Esophagus muscularis mucosa (tissue), 4 donors: ENCODE results near the gene DPH7. TPM values are rescaled to one million over a fixed set of nuclear protein-coding genes. Genes with fewer than 3 reads are reported as not detected.

Experiments
- DNase-seq: peaks from one replicate; pipeline ENCODE4 v3.0.0-alpha.2; 2017; ENCODE audit errors: extremely low spot score
- H3K27ac ChIP-seq, 4 donors: fragments of 200-600 bp; sonication (generic); replicated peaks in 1 of 4; 1 replicate in 3 of 4; 2 replicates in 1 of 4; pipeline ENCODE4 v1.5.1; 2016 to 2019; ENCODE audit warnings: mild to moderate bottlenecking in 1 of 4
- H3K27me3 ChIP-seq, 4 donors: fragments of 200-600 bp; sonication (generic); one replicate each; pipeline versions ENCODE4 v1.5.1 to v1.6.0; 2016 to 2019
- H3K36me3 ChIP-seq, 4 donors: fragments of 200-600 bp; sonication (generic); one replicate each; pipeline ENCODE4 v1.5.1; 2016 to 2019
- H3K4me1 ChIP-seq, 4 donors: fragments of 200-600 bp; sonication (generic); one replicate each; pipeline ENCODE4 v1.5.1; 2016 to 2019
- H3K4me3 ChIP-seq, 4 donors: fragments of 200-600 bp; sonication (generic); 1 replicate in 2 of 4; 2 replicates in 2 of 4; pipeline ENCODE4 v1.5.1; 2016 to 2019; ENCODE audit warnings: mild to moderate bottlenecking in 4 of 4, moderate library complexity in 1 of 4
- H3K9me3 ChIP-seq, 4 donors: fragments of 200-600 bp; sonication (generic); 1 replicate in 3 of 4; 2 replicates in 1 of 4; pipeline ENCODE4 v1.5.1; 2016 to 2019
- EP300 ChIP-seq: sonication (generic); formaldehyde crosslinking; IDR thresholded peaks from one replicate; pipeline ENCODE4 v1.6.1; 2017; ENCODE audit warnings: antibody characterized with exemption
- POLR2A ChIP-seq: fragments of 450-650 bp; IDR thresholded peaks from one replicate; pipeline ENCODE4 v1.6.1; 2017; ENCODE audit warnings: antibody characterized with exemption, moderate library complexity, mild to moderate bottlenecking, low read depth
- POLR2AphosphoS5 ChIP-seq, 2 donors: sonication (generic); formaldehyde crosslinking; IDR thresholded peaks; one replicate each; pipeline ENCODE4 v1.6.1; 2017; ENCODE audit warnings: antibody characterized with exemption in 2 of 2
- WGBS: methylation state at CpG from one replicate; pipeline ENCODE4 v1.1.5; 2018; 5-methylcytosine and 5-hydroxymethylcytosine counted together
- intact Hi-C: fragments of 100-400 bp; cut with DNase I; formaldehyde crosslinking; loops from one replicate; pipeline ENCODE4 v1.15.1; 2023
- total RNA-seq, 4 donors: library from RNA; depleted of rRNA; stranded (reverse); fragments of >200 nt; gene quantifications; one replicate each; pipeline versions ENCODE4 v1.1.0 to v1.2.1, GENCODE V29; 2016
- TF ChIP-seq, protein P1 (sequence below), 3 experiments: fragments of 200-600 bp in 2 of 3; fragments of 450-650 bp in 1 of 3; sonication (generic) in 2 of 3; IDR thresholded peaks; one replicate each; pipeline ENCODE4 v1.5.1; 2017 to 2019; ENCODE audit warnings: antibody characterized with exemption in 3 of 3, mild to moderate bottlenecking in 2 of 3, moderate library complexity in 1 of 3

DPH7 gene
- total RNA-seq, 4 donors from 2014 or later = 19.9 to 27.8 (median 24.8) TPM

GRCh38 chr9:137588311-137588710, 9.6 kb upstream of the DPH7 start:
- TF ChIP-seq POLR2AphosphoS5 (IDR thresholded peaks at IDR 0.05) = no peak
- TF ChIP-seq POLR2A = no peak
- TF ChIP-seq, protein P1, sequence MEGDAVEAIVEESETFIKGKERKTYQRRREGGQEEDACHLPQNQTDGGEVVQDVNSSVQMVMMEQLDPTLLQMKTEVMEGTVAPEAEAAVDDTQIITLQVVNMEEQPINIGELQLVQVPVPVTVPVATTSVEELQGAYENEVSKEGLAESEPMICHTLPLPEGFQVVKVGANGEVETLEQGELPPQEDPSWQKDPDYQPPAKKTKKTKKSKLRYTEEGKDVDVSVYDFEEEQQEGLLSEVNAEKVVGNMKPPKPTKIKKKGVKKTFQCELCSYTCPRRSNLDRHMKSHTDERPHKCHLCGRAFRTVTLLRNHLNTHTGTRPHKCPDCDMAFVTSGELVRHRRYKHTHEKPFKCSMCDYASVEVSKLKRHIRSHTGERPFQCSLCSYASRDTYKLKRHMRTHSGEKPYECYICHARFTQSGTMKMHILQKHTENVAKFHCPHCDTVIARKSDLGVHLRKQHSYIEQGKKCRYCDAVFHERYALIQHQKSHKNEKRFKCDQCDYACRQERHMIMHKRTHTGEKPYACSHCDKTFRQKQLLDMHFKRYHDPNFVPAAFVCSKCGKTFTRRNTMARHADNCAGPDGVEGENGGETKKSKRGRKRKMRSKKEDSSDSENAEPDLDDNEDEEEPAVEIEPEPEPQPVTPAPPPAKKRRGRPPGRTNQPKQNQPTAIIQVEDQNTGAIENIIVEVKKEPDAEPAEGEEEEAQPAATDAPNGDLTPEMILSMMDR (IDR thresholded peaks at IDR 0.05) = no peak
- no peak for TF ChIP-seq EP300
- 97% methylated on average over 13 of the region's 13 CpGs for WGBS
- Histone ChIP-seq H3K27ac (no peak overlapping the region), H3K9me3 (no peaks in the 10 kb centered on the region), H3K36me3 (peaks cover 12 to 53% (median 45%) of the 10 kb centered on the region in 4 donors), H3K27me3 (no peaks in the 10 kb centered on the region), H3K4me3 (no peak overlapping the region), H3K4me1 (peaks cover 15 to 34% (median 28%) of the 10 kb centered on the region in 4 donors)
- no peak for DNase-seq
- intact Hi-C loops = no loop called here

- no peaks in the 10 kb centered on the region for H3K27me3 ChIP-seq
- H3K4me1 ChIP-seq = peaks cover 15 to 34% (median 28%) of the 10 kb centered on the region in 4 donors
- intact Hi-C loops = no loop called here
- H3K27ac ChIP-seq = no peak overlapping the region
- DNase-seq = no peak
- H3K36me3 ChIP-seq = peaks cover 19 to 68% (median 59%) of the 10 kb centered on the region in 4 donors
- no peaks in the 10 kb centered on the region for H3K9me3 ChIP-seq
- no peak overlapping the region for H3K4me3 ChIP-seq
- 95% methylated on average over 9 of the region's 14 CpGs for WGBS
- no peak for TF ChIP-seq POLR2A
- TF ChIP-seq, protein P1 (IDR thresholded peaks at IDR 0.05) = no peak
- TF ChIP-seq EP300 = no peak
- no peak for TF ChIP-seq POLR2AphosphoS5 (IDR thresholded peaks at IDR 0.05)
Measured at GRCh38 chr9:137586854-137587253, 8.1 kb upstream of the DPH7 start.

GRCh38 chr9:137583957-137584356, 5.2 kb upstream of the DPH7 start:
- no peak for DNase-seq
- H3K4me3 ChIP-seq = no peak overlapping the region
- H3K27ac ChIP-seq = no peak overlapping the region
- H3K27me3 ChIP-seq = no peaks in the 10 kb centered on the region
- 85% methylated on average over 4 of the region's 8 CpGs for WGBS
- TF ChIP-seq EP300 (no peak), POLR2AphosphoS5 (IDR thresholded peaks at IDR 0.05) (no peak), POLR2A (no peak)
- TF ChIP-seq, protein P1 (IDR thresholded peaks at IDR 0.05) = no peak
- no peaks in the 10 kb centered on the region for H3K9me3 ChIP-seq
- H3K4me1 ChIP-seq = peaks cover 9 to 39% (median 26%) of the 10 kb centered on the region in 4 donors
- peaks cover 19 to 81% (median 69%) of the 10 kb centered on the region in 4 donors for H3K36me3 ChIP-seq
- intact Hi-C loops = no loop called here

DNA sequence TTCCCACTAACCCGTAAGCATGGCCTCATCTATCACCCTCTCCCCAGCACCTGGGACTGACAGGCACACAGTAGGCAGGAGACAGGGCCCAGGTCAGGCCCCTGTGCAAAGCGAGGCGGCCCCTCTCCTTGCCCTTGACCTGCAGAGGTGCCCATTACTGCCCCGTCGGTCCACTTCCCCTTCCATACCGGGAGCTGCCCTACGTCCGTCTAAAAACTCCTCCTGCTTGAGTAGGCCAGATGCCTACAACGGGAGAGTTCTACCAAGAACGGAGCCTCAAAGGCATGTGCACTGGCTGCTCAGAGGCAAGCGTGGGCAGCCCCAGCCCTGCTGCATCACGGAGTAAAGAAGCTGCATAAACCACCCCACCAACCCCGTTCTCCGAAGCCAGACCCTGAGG, 4.6 kb upstream of the DPH7 start:
- Histone ChIP-seq H3K4me1 (peaks cover 7 to 33% (median 21%) of the 10 kb centered on the region in 4 donors), H3K27me3 (no peaks in the 10 kb centered on the region), H3K36me3 (peaks cover 19 to 78% (median 67%) of the 10 kb centered on the region in 4 donors), H3K27ac (no peak overlapping the region), H3K4me3 (no peak overlapping the region), H3K9me3 (no peaks in the 10 kb centered on the region)
- DNase-seq = no peak
- TF ChIP-seq EP300 (no peak), POLR2AphosphoS5 (IDR thresholded peaks at IDR 0.05) (no peak), POLR2A (no peak)
- intact Hi-C loops = no loop called here
- 89% methylated on average over 13 of the region's 14 CpGs for WGBS

GRCh38 chr9:137582286-137582860, 3.6 kb upstream of the DPH7 start:
- Histone ChIP-seq H3K27me3 (no peaks in the 10 kb centered on the region), H3K27ac (no peak overlapping the region), H3K9me3 (no peaks in the 10 kb centered on the region), H3K4me1 (peaks cover 15 to 35% (median 27%) of the 10 kb centered on the region in 4 donors), H3K4me3 (no peak overlapping the region), H3K36me3 (peaks cover 18 to 69% (median 57%) of the 10 kb centered on the region in 4 donors)
- intact Hi-C loops = no loop called here
- TF ChIP-seq POLR2AphosphoS5 (IDR thresholded peaks at IDR 0.05) (no peak), POLR2A (no peak), EP300 (no peak)
- TF ChIP-seq, protein P1 (IDR thresholded peaks at IDR 0.05) = peak in 1 of 3 experiments; percentile 12
- DNase-seq = no peak
- WGBS = 73% methylated on average over 11 of the region's 20 CpGs
